HG03521 (cell line): Measurements from ENCODE around the gene CCL7.

ENCODE experiments used
- ATAC-seq: cut with Tn5 transposase; IDR thresholded peaks from one replicate; pipeline ENCODE4 v1.9.1; 2021; ENCODE audit warnings: mild to moderate bottlenecking, moderate library complexity; ENCODE audit not compliant: unreplicated experiment

CCL7 gene

DNA sequence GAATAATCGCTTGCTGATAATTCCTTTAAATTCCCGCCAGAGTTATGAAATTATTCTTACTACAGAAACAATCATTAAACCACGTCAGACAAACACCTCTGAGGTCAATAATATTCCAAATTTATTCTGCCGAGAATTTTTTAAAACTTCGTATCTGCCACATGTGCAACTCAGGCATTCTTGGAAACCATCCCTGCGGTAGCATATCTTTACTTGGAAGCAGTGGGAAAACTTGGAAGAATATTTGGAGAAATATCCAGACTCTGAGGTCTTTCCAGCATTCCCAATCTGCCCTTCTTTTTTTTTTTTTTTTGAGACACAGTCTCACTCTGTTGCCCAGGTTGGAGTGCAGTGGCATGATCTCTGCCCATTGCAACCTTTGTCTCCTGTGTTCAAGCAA is 13.6 kb downstream of the CCL7 start:
- ATAC-seq, result no peak

GRCh38 chr17:34285286-34285792 is 15.3 kb downstream of the CCL7 start, which contains the start of gene CCL11:
CCL11 (plus strand) TSS chr17:34285742; CDS start chr17:34285809, 67 bp downstream.
- no peak for ATAC-seq

- ATAC-seq, result no peak
Observed at GRCh38 chr17:34287875-34288274, 17.9 kb downstream of the CCL7 start.

DNA sequence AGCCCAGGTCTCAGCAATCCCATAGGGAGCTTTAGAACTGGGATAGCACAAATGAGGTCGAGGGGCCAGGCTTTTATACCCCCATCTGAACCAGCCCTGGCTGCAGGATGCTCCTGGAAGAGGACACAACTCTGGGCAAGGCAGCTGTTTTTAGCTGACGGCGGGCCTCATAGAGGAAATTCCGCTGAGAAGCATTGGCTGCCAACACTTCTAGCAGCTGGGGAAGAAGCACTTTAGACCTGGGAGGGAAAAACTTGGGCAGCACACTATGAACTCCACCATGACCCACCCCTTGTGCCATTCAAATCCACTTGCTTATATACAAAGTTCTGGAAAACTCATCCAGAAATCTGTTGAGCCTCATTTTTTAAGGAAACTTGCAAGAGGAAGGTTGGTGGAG is 20.6 kb downstream of the CCL7 start:
- ATAC-seq, result no peak

DNA sequence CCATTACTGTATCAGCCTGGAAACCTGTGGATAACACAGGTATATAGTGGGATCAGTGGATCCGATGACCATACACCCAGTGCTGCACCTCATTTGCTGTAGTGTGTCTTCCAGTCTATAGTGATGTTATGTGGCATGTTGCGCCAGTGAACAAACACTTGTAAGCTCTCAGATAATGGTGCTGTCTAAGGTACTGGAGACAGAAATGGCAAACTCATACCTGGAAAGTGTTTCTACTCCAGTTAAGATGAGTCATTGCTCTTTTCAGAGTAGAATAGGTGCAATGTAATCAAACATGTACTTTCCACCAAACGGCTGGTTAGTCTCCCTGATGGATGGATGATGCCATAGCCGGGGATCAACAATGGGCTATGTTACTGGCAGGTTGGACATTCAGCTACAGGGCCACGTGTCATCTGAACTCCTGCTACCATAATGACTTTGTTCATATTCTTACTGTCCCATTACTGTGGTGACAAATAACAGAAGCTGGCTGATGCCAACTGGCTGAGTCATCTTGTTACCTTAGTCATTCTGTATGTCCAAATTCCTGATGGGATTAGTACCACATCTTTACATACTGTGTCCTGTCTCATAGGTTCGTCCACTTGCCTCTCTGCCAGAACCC is 21.8 kb downstream of the CCL7 start:
- ATAC-seq, result no peak

DNA sequence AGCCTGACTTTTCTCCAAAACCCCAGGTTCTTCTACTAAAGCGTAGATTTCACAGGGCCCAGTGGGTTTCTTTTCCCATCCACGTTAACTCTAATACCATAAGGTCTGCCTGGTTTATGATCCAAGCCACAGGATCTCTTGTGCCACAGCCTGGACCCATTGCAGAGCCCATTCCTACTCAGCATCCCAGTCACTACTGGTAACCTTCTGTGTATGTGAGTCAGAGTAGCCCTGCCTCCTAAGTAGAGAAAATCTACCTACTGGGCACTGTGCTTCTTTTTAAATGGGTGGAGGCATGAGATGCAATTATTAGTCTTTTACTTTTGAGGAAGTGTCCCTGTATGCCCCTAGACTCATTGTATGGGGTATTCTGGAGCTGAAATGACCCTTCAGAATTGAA is 29.0 kb downstream of the CCL7 start:
- ATAC-seq, result no peak

DNA sequence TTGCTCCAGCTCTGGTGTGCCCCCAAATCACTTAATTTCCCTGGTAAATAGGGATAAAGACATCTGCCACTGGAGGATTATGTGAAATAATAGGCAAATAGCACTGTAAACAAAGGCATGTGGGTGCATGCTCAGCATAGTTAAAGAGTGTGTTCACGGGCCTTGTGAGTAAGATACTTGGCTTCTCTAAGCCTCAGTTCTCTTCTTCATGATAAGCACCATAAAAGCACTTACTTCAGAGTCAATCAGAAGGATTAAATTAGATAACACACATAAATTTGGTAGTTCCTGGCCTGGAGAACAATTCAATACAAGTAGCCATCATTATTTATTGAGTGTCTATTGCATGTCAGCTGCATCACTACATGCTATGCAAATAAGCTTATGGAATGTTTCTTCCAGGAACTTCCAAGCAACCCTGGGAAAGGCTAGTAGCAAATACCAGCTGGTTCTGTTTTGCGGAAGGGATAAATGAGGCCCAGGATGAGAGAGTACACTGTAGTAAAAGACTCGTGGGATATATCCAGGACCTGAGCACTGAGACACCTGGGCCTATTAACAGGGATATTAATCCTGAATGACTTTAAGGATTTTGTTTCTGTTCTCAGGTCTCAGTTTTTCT is 30.0 kb downstream of the CCL7 start:
- no peak for ATAC-seq

DNA sequence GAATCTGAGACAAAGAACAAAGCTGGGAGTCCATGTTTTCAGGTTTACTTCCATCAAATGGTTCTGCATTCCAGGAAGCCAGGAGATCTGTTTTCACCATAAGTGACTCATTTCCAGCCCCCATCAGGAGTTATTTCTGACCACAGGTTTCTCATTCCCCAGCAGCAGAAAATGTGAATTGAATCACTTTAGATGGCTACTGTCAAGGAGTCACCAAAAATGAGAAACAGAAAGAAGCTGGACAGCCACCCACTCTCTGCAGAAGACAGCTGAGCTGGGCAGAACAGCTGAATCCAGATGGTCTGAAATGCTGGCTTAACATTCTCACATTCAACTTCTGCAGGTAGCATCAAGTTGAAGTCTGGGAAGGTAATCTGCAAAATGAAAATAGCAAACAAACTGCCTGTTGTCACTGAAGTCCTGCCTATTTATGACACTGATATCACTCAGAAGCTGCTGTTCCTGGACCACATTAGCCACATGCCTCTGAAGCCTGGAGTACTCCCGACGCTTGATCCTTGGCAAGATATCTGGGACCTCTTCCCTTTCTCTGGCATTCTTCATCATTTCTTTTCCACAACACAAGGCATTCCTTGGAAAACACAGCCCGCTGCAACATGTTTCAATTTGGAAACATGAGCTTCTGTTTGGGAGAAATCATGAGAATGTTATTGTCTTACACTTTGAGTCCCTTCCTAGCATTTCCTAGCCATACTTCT is 30.8 kb downstream of the CCL7 start:
- ATAC-seq, result no peak

GRCh38 chr17:34301986-34302385 is 32.0 kb downstream of the CCL7 start:
- no peak for ATAC-seq

- no peak for ATAC-seq
Observed at GRCh38 chr17:34302636-34303035, 32.6 kb downstream of the CCL7 start.

GRCh38 chr17:34303606-34304005 is 33.6 kb downstream of the CCL7 start:
- no peak for ATAC-seq

- no peak for ATAC-seq
Observed at GRCh38 chr17:34305061-34305460, 35.0 kb downstream of the CCL7 start.

GRCh38 chr17:34305606-34306005 is 35.6 kb downstream of the CCL7 start:
- ATAC-seq, result no peak

DNA sequence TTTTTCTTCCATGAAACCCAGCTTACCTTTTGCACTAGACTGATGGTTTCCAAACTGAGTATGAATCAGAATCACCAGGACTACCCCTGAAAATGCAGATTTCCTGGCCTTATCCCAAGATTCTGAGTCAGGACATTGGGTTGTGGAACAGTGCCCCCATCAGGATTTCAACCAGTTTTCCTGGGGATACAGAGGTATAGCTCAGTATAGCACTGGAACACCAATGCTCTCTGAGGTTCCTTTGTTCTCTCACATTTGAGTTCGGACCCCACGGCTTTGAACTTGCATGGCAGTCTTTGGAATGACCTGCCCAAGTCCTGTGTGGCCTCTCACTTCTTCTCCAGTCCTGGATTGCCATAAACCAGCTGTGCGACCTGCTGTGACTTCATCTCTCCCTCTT is 36.4 kb downstream of the CCL7 start:
- ATAC-seq, result no peak

GRCh38 chr17:34307110-34307509 is 37.1 kb downstream of the CCL7 start:
- ATAC-seq, result no peak

- no peak for ATAC-seq
Observed at GRCh38 chr17:34308371-34308770, 38.4 kb downstream of the CCL7 start.

GRCh38 chr17:34311291-34311690 is 41.3 kb downstream of the CCL7 start:
- no peak for ATAC-seq

DNA sequence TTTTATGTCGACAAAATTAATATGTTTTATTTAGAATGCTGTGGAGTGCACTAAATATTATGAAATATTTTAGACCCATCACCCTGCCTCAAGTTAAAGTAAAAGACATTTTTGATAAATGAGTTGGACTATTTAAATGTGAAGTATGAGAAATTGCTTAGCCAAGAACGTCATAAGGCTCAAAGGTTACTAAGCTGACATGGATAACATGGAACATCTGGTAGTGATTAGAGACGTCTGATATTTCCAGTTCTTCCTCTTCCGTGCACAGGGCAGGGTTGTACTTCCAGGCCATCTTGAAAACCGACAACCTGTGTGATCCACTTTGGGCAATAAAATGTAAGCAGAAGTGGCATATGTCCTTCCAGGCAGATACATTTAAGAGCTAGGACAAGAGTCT is 42.1 kb downstream of the CCL7 start:
- no peak for ATAC-seq

GRCh38 chr17:34313164-34313563 is 43.1 kb downstream of the CCL7 start:
- no peak for ATAC-seq

- no peak for ATAC-seq
Observed at GRCh38 chr17:34314279-34314678, 44.3 kb downstream of the CCL7 start.

GRCh38 chr17:34318474-34318873 is 48.5 kb downstream of the CCL7 start:
- no peak for ATAC-seq

DNA sequence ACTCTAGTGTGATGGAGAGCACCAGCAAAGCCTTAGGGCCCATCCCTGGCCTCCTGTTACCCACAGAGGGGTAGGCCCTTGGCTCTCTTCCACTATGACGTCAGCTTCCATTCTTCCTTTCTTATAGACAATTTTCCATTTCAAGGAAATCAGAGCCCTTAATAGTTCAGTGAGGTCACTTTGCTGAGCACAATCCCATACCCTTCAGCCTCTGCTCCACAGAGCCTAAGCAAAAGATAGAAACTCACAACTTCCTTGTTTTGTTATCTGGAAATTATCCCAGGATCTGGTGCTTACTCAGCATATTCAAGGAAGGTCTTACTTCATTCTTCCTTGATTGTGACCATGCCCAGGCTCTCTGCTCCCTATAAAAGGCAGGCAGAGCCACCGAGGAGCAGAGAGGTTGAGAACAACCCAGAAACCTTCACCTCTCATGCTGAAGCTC is 49.0 kb downstream of the CCL7 start, which contains the start of gene CCL8:
TSS of gene CCL8 (plus strand) at position 397 of the 445 bp plus-strand sequence. CDS start 67 bp downstream, outside the sequence.
- ATAC-seq, result no peak
